Stimulated activated CD4-positive, alpha-beta T cell treated with anti-CD3 and anti-CD28 coated beads, Interleukin-2, amount 100 ng/mL, for 24 hours (primary cell): Measurements from ENCODE around the gene COX5B.
"Not testable (repeated sequence)": the region's sequence is repeated elsewhere in the genome, so short reads cannot be mapped to it uniquely, and the experiment has no call there.

ENCODE experiments used
- DNase-seq, 2 donors: peaks; one replicate each; pipeline ENCODE4 v3.0.0-alpha.2; 2020

COX5B gene

GRCh38 chr2:97645695-97646629, at the start of gene COX5B:
COX5B (plus strand) TSS chr2:97646062; CDS start chr2:97646087, 25 bp downstream.
- DNase-seq, result peak; percentile 99

GRCh38 chr2:97596180-97596579, 49.7 kb upstream of the COX5B start:
- not testable (repeated sequence) for DNase-seq

GRCh38 chr2:97601537-97601936, 44.3 kb upstream of the COX5B start:
- not testable (repeated sequence) for DNase-seq

GRCh38 chr2:97605109-97605508, 40.8 kb upstream of the COX5B start:
- DNase-seq, result not testable (repeated sequence)

GRCh38 chr2:97605524-97606339, 40.1 kb upstream of the COX5B start:
- DNase-seq, result not testable (repeated sequence)

- DNase-seq, result not testable (repeated sequence)
Observed at GRCh38 chr2:97608745-97609144, 37.1 kb upstream of the COX5B start.

- DNase-seq, result not testable (repeated sequence)
Observed at GRCh38 chr2:97611895-97612294, 34.0 kb upstream of the COX5B start.

GRCh38 chr2:97615746-97616145, 30.1 kb upstream of the COX5B start:
- not testable (repeated sequence) for DNase-seq

GRCh38 chr2:97617911-97618310, 28.0 kb upstream of the COX5B start:
- no peak for DNase-seq

- DNase-seq, result not testable (repeated sequence)
Observed at GRCh38 chr2:97618939-97619827, 26.7 kb upstream of the COX5B start.

- not testable (repeated sequence) for DNase-seq
Observed at GRCh38 chr2:97620492-97620891, 25.4 kb upstream of the COX5B start.

- DNase-seq, result not testable (repeated sequence)
Observed at GRCh38 chr2:97622976-97623375, 22.9 kb upstream of the COX5B start.

GRCh38 chr2:97625354-97626048, 20.4 kb upstream of the COX5B start:
- not testable (repeated sequence) for DNase-seq

GRCh38 chr2:97626049-97626430, 19.8 kb upstream of the COX5B start:
- DNase-seq, result not testable (repeated sequence)

- no peak for DNase-seq
Observed at GRCh38 chr2:97644023-97644717, 1.7 kb upstream of the COX5B start.

GRCh38 chr2:97645112-97645694, 659 bp upstream of the COX5B start:
- no peak for DNase-seq

- DNase-seq, result no peak
Observed at GRCh38 chr2:97646977-97647376, 1.1 kb downstream of the COX5B start.

- DNase-seq, result no peak
Observed at GRCh38 chr2:97651114-97651513, 5.3 kb downstream of the COX5B start.

- no peak for DNase-seq
Observed at GRCh38 chr2:97653473-97653872, 7.6 kb downstream of the COX5B start.

GRCh38 chr2:97653874-97654273, 8.0 kb downstream of the COX5B start:
- no peak for DNase-seq

- DNase-seq, result no peak
Observed at GRCh38 chr2:97654309-97654708, 8.4 kb downstream of the COX5B start.
